Hindlimb muscle (tissue), 1 donor: ENCODE data around the gene GDPGP1. TPM values are rescaled to one million over a fixed set of nuclear protein-coding genes. Genes with fewer than 3 reads are reported as not detected.
A peak's percentile ranks its signal among the peaks of the same experiment; 100 is the strongest.
"Not testable (repeated sequence)": the region's sequence is repeated elsewhere in the genome, so short reads cannot be mapped to it uniquely, and the experiment has no call there.

Experiments
- DNase-seq: peaks from one replicate; pipeline ENCODE4 v3.0.0-alpha.2; 2013
- polyA plus RNA-seq: library from polyadenylated mRNA; unstranded; fragments of 120-200 nt; gene quantifications from one replicate; pipeline ENCODE4 v1.2.1, GENCODE V29; 2013; ENCODE audit not compliant: insufficient read length

Gene GDPGP1
- polyA plus RNA-seq, 1 donor = 3.4 TPM

DNA sequence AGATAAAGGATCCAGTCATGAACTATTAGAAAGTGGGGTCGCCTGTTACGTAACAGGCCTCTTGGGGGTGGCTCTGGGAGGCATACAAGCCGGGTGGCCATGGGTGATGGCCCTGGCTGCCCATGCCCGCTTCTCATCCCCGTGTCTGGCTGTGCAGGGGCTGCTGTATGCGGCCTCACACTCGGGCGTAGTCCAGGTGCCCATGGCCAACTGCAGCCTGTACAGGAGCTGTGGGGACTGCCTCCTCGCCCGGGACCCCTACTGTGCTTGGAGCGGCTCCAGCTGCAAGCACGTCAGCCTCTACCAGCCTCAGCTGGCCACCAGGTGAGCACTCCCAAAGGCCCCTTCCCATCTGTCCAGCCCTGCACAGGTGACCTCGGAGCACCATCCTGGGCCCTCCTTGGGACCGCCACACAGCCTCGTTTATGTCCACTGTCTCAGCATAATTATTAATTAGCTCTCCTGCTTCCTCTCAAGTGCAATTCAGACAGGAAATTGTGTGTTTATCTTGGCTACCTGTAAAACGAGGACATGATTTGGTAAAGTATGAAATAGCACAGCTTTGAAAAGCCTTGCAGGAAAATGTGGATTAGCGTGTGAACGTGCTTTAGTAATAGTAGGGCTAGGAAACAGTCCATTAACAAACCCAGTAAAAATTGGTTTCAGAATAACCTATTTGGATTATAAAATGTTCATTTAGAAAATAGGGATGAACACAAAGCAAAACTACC is 8.3 kb upstream of the GDPGP1 start:
- DNase-seq = no peak

DNA sequence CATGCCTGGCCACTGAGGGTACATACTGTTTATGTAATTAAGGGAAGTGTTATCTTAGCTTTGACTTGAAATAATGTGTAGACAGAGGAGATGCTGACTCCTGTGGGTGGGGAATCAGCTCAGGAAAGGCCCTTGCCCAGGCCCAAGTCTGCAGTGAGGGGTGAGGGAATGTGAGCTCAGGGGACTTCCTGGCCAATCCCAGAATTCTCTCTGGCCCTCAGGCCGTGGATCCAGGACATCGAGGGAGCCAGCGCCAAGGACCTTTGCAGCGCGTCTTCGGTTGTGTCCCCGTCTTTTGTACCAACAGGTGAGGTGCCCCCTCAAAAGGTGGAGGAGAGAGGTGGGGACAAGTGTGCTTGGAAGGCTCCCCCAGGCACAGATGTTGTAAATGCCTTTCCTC is 6.7 kb upstream of the GDPGP1 start:
- no peak for DNase-seq

DNA sequence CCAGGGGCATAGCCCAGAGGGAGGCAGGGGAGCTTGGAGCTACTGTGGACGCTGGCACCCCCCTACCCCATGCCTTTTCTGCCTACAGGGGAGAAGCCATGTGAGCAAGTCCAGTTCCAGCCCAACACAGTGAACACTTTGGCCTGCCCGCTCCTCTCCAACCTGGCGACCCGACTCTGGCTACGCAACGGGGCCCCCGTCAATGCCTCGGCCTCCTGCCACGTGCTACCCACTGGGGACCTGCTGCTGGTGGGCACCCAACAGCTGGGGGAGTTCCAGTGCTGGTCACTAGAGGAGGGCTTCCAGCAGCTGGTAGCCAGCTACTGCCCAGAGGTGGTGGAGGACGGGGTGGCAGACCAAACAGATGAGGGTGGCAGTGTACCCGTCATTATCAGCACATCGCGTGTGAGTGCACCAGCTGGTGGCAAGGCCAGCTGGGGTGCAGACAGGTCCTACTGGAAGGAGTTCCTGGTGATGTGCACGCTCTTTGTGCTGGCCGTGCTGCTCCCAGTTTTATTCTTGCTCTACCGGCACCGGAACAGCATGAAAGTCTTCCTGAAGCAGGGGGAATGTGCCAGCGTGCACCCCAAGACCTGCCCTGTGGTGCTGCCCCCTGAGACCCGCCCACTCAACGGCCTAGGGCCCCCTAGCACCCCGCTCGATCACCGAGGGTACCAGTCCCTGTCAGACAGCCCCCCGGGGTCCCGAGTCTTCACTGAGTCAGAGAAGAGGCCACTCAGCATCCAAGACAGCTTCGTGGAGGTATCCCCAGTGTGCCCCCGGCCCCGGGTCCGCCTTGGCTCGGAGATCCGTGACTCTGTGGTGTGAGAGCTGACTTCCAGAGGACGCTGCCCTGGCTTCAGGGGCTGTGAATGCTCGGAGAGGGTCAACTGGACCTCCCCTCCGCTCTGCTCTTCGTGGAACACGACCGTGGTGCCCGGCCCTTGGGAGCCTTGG is 5.9 kb upstream of the GDPGP1 start:
- DNase-seq = no peak

DNA sequence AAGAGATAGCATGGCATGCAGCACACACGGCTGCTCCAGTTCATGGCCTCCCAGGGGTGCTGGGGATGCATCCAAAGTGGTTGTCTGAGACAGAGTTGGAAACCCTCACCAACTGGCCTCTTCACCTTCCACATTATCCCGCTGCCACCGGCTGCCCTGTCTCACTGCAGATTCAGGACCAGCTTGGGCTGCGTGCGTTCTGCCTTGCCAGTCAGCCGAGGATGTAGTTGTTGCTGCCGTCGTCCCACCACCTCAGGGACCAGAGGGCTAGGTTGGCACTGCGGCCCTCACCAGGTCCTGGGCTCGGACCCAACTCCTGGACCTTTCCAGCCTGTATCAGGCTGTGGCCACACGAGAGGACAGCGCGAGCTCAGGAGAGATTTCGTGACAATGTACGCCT is 5.0 kb upstream of the GDPGP1 start:
- no peak for DNase-seq

DNA sequence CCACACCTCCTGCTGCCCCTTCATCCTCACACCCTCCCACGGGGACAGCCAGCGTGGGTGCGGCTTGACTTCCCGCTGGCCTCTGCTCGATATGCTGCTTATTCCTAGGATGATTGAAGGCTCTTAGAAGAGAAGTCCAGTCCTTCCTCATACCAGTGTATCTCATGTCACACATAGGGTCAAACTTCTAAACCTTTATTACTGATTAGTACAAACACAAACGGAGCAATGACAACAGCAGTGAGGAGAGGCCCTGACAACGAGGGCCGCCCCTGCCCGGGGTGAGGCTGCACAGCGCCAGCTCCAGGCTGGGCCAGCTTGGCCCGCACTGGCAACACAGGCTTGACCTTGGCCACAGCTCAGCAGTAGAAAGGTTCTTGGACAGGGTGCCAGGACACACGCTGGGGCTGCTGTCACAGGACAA is 3.9 kb upstream of the GDPGP1 start:
- no peak for DNase-seq

DNA sequence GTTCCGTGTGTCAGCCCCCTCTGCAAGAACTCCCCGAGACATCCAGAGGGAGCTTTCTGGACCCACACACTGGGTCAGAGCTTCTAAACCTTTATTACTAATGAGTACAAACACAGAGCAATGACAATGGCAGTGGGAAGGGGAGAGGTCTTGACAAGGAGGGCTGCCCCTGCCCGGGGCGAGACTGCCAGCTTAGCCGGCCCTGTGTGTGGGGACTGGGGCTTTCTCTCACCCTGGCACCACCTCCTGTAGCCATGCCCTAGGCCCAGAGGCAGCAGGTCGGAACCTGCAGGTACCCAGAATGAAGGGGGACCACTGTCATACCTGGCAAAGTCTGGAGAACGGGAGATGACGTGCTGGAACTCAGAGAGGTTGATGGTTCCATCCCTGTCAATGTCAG is 3.4 kb upstream of the GDPGP1 start:
- no peak for DNase-seq

DNA sequence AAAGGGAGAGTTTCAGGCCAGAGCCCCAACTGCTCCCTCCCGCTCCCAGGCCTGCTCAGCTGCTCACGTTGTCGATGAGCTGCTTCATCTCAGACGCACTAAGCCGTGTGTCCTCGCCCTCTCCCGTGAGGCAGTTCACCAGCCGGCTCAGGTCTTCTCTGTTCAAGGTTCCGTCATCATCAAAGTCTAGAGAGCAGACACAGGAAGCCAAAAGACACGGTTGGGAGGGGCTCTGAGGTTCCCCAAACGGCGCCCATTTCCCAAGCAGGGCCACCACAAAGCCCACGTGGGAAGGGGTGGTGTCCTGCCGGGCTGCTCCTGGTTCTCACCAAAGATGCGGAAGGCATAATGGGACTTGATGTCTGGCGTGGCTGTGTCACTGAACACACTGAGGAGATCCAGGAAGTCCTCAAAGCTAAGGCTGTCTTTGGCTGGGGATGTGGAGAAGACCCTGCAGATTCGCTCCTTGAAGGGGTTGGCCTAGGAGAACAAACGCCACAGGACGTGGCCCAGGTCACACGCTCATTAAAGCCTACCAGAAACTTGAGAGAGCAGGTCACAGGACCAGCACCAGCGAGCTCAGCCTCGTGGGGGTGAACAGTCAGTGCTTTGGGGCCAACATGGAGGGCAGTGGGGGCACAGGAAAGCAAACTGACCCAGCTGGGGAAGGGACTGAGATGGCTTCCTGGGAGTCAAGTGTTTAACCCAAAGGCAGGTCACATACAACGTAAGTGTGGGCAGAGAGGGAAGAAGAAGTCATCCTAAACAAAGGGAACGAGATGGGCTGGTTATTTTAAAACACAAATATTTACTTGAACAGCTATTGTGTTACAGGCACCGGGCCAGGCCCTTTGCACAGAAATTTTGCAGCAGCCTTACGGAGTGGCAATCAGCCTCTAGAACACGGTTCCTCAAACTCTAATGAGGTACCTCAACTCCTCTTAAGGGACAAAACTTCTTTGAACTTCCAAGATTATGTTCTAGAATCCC is 2.7 kb upstream of the GDPGP1 start:
- no peak for DNase-seq

DNA sequence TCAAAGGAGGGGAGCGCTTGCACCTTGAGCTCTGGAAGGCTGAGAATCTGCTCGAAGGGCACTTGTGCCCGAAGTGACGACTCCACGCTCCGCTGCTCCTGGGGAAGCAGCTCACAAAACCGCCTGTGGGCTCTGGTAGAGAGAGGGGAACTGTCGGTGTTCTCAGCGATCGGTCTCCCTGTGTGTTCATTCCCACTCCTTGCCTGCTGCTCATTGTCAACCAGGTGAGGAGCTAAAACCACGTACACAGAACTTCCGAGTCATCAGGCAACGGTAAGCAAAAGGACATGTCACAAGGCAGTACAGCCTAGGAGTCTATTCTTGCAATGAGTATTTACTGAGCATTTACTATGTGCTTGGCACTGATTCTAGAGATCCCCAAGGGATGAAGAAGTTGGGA is 1.8 kb upstream of the GDPGP1 start:
- no peak for DNase-seq

DNA sequence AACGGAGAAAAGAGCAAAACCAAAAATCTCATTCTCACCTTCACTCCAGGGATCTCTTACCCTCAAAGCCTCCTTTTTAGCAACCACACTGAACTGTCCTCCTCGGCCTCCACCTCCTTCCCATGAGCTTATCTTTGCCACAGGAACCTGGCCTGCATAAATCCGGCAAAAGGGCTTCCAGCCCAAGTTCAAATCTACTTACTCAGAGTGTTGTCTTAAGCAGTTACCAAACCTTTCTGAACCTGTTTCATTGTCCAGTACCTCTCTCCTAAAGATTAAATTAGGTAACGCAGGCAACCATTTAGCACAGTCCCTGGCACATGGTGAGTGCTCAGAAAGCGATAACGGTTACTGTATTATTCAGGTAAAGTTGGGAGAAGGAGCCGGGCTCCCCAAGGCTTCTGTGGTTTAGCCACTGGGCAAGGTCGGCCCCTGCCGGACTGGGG is 1.0 kb upstream of the GDPGP1 start:
- no peak for DNase-seq

DNA sequence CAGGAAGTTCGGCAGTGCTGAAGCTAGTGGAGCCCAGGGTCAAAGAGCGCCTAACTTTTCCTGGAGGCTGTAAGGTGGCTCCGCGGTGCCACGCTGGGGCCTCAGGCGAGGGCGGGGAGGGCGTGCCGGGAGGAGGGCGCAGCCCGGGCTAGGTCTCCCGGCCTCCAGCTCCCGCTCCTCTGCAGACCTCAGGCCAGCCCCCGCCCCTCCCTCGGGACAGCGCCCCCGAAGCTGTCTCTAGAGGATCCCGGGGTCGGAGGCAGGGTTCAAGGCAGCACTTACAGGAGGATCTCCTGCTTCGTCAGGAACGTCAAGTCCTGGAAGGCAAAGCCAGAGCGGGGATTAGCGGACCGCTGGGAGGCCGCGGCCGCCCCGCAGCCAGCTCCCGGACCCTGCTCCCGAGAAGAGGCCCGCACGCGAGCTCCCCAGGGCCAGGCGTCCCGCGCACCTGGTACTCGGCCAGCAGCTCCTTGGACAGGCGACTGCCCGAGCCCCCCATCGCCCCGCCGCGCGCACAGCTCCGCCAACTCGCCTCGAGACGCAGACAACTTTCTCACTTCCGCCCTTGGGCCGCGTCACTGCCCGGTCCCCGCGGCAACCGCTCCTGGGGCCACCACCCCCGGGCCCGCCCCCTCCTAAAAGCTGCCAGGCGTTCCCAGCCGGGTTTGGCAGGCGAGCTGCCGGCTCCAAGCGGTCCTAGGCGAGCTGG is 468 bp upstream of the GDPGP1 start, which contains the start of gene CIB1:
Gene CIB1, minus strand, starts transcription at position 555 of the 709 bp plus-strand sequence. Its CDS starts 56 bp downstream, at position 499.
- DNase-seq = peak; percentile 97

DNA sequence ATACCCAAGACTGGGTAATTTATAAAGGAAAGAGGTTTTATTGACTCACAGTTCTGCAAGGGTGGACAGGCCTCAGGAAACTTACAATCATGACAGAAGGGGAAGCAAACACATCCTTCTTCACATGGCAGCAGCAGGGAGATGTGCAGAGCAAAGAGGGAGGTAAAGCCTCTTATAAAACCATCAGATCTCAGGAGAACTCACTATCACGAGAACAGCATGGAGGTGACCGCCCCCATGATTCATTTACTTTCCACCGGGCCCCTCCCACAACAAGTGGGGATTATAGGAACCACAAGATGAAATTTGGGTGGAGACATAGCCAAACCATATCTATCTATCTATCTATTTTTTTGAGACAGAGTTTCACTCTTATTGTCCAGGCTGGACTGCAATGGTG is 5.4 kb downstream of the GDPGP1 start:
- no peak for DNase-seq

DNA sequence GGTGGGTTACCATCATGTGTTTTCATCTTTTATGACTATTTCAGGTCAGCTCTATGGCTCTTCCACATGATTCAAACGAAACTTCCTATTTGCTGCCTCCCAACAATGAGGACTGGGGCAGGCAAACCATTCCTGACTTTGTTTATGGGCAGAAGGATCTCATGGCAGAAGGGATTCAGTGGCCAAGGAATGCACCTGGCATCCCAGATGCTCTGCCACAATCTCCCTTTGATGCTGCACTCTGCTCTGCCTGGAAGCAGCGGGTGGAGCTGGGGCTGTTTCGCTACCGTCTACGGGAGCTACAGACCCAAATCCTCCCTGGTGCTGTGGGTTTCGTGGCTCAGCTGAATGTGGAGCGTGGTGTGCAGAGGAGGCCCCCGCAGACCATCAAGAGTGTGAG is 6.8 kb downstream of the GDPGP1 start:
- no peak for DNase-seq

DNA sequence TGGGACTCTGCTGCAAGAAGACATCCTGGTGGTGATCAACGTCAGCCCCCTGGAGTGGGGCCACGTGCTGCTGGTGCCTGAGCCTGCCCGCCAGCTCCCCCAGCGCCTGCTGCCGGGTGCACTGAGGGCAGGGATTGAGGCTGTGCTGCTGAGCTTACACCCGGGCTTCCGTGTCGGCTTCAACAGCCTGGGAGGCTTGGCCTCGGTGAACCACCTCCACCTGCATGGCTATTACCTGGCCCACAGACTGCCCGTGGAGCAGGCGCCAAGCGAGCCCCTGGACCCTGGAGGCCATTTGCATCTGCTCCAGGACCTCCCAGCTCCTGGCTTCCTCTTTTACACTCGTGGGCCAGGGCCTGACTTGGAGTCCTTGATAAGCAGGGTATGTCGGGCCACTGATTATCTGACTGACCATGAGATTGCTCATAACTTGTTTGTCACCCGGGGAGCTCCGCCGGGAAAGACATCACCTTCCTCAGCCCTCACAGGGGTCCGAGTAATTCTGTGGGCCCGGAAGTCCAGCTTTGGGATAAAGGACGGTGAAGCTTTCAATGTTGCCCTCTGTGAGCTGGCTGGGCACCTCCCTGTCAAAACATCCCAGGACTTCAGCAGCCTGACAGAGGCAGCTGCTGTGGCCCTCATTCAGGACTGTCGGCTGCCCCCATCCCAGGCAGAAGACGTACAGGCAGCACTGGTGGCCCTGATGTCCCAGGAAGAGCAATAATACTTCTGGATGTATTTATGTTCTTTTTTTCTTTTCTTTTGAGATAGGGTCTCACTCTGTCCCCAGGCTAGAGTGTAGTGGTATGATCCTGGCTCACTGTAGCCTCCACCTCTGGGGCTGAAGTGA is 7.6 kb downstream of the GDPGP1 start:
- DNase-seq = no peak

DNA sequence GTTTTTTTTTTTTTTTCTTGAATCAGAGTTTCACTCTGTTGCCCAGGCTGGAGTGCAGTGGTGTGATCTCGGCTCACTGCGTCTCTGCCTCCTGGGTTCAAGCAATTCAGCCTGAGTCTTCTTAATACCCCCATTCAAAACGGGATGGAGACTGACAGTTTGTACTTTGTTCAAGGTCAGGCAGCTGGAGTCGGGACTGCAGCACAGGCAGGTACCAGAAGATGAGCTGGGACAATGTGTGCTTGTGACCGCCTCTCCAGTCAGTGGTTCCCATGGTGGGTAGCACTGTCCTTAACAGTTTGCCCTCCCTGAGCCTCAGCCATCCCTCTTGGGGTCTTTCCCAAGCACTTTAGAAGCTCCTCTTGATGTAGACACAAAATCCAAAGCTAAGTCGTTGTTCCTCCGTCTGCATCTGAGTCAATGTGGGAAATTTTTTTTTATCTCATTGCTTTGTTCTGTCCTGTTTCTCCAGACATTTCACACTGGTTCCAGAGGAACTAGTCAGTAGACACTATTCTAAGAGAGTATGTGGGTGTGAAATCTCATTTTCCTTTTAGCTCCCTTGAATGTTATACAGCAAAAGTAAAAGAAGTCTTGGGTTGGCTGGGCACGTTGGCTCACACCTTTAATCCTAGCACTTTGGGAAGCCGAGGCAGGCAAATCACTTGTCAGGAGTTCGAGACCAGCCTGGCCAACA is 10.1 kb downstream of the GDPGP1 start:
- DNase-seq = no peak

DNA sequence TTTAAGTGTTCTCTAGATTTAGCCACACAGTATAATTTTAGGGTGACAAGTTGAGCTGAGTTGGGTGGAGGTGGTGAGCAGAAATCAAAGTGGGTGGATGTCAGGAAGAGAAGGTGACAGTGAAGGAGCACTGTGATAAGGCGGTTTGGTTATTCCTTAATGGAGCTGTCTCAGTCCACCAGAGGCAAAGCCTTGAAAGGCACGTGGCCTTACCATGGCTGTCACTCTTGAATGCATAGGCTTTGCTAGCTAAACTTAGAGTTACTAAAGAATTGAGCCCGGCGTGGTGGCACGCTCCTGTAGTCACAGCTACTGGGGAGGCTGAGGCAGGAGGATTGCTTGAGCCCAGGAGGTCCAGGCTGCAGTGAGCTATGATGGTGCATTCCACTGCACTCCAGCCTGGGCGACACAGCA is 14.8 kb downstream of the GDPGP1 start:
- no peak for DNase-seq

DNA sequence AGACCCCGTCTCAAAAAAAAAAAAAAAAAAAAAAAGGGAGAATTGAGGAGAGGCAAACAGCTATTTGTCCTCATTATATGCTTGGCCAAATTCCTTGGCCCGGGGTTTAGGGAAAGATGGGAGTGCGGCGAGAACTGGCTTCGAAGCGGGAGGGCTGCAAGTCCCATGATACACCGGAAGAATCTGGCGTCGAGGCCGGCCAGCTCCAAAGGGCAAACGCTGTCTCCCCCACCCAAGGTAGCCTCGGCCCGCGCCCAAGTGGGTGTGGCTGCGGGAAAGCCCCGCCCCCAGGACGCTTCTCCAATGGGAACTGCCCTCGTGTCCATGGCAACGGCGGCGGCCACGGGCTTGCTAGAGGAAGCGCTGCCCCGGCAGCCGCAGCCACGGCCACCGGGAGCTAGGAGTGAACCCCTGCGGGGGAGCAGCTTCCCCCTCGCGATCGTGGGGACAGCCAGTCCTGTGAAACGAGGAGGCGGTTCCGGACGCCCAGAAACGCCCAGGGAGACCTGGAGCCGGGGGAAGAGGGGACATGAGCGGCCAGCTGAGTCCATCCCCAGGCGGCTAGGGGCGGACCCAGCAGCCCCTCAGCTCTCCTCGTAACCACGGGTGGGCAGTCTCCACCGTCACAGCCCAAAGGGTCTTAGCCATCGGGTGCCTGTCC is 15.3 kb downstream of the GDPGP1 start, which contains the start of gene TTLL13:
Gene TTLL13, plus strand, starts transcription at position 354 of the 661 bp plus-strand sequence. CDS start 1,075 bp downstream, outside the sequence.
- peak; percentile 84 for DNase-seq

DNA sequence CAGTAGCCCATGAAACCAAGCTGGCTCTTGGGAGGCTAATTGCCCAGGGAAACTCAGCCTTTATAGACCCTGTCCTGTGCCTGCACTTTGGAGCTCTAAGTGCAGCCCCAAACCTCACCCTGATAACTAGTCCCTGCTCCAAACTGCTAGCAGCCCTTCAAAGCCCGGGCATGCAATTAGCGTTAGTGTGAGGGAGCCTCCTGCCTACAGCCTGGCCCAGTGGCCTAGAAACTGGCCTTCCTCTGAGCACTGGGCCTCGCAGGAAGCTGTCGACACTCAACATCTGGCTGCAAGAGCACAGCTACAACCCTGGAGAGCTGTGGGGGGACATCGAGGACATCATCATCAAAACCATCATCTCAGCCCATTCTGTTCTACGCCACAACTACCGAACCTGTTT is 23.8 kb downstream of the GDPGP1 start:
- no peak for DNase-seq

DNA sequence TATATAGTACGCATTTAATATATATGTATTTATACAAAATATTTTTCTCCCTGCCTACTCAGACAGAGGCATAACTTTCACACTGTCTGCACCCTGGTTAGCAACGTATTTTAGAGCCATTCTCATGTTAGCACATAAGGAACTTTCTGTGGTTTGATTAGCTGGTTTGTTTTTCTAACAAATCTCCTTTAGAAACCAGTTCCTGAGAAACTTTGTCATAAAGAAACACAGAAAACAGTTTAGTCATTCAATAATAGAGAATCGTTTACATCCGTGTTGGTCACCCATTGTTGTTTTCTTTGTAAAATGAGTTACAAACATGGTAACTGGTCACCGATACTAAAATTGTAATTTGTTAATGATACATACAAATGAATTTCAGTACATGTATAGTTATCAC is 25.5 kb downstream of the GDPGP1 start:
- DNase-seq = no peak

DNA sequence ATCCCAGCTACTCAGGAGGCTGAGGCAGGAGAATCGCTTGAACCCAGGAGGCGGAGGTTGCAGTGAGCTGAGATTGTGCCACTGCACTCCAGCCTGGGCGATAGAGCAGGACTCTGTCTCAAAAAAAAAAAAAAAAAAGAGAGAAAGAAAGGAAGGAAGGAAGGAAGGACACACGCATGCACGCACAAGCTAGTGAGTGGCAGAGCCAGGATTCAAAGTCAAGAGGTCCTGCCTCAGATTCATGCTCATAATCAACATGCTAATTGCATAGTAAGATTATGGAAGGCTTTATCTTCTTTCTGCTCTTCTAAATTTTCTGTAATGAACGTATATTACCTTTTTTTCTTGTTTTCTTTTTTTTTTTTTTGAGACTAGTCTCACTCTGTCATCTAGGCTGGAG is 26.7 kb downstream of the GDPGP1 start:
- DNase-seq = not testable (repeated sequence)
